WTC11 (cell line): ENCODE data around the gene CHAC1. TPM values are rescaled to one million over a fixed set of nuclear protein-coding genes. Genes with fewer than 3 reads are reported as not detected.

Experiments
- ATAC-seq: fragments of 200-7000 bp; cut with Tn5 transposase; 2 replicates; pipeline ENCODE4 v1.10.0; 2021; ENCODE audit warnings: mild to moderate bottlenecking, moderate library complexity
- CTCF ChIA-PET: fragments of 300-600 bp; sonication (Branson Sonifier 250); formaldehyde crosslinking; loops from one replicate; lab custom pipeline; 2021; ENCODE audit warnings: antibody characterized with exemption; lab: Charles Lee
- POLR2A ChIA-PET: fragments of 350-600 bp; sonication (Branson Sonifier 250); formaldehyde crosslinking; loops from one replicate; lab custom pipeline; 2021; ENCODE audit warnings: antibody characterized with exemption; lab: Charles Lee
- DNase-seq: peaks from one replicate; pipeline ENCODE4 v3.0.0; 2021; ENCODE audit warnings: low spot score
- H3K27ac Mint-ChIP-seq: 2 replicates; pipeline ENCODE4 v1.8.0; 2021; ENCODE audit warnings: mixed read lengths
- H3K27me3 Mint-ChIP-seq: 2 replicates; pipeline ENCODE4 v1.8.0; 2021; ENCODE audit warnings: low read depth, mild to moderate bottlenecking, moderate library complexity, mixed read lengths
- H3K36me3 Mint-ChIP-seq: 2 replicates; pipeline ENCODE4 v1.8.0; 2021; ENCODE audit warnings: mixed read lengths
- H3K4me1 Mint-ChIP-seq: 2 replicates; pipeline ENCODE4 v1.8.0; 2022; ENCODE audit warnings: mixed read lengths
- H3K4me3 Mint-ChIP-seq: 2 replicates; pipeline ENCODE4 v1.8.0; 2021; ENCODE audit warnings: mild to moderate bottlenecking, moderate library complexity, mixed read lengths
- H3K9me3 Mint-ChIP-seq: 2 replicates; pipeline ENCODE4 v1.8.0; 2021; ENCODE audit warnings: mixed read lengths
- CREB1 ChIP-seq: sonication (generic); formaldehyde crosslinking; IDR thresholded peaks from 2 replicates; pipeline ENCODE4 v1.8.0; 2023; ENCODE audit warnings: mild to moderate bottlenecking, missing genetic modification reagents
- CREM ChIP-seq: sonication (generic); formaldehyde crosslinking; IDR thresholded peaks from 2 replicates; pipeline ENCODE4 v1.8.1; 2022; ENCODE audit warnings: mild to moderate bottlenecking, missing genetic modification reagents, moderate library complexity
- ESRRA ChIP-seq: sonication (generic); formaldehyde crosslinking; IDR thresholded peaks from 2 replicates; pipeline ENCODE4 v1.8.1; 2022; ENCODE audit warnings: mild to moderate bottlenecking, missing genetic modification reagents, borderline replicate concordance
- FOXJ3 ChIP-seq: sonication (generic); formaldehyde crosslinking; IDR thresholded peaks from 2 replicates; pipeline ENCODE4 v1.9.0; 2021; ENCODE audit warnings: missing genetic modification reagents, mild to moderate bottlenecking, borderline replicate concordance
- FOXK1 ChIP-seq: sonication (generic); formaldehyde crosslinking; IDR thresholded peaks from 2 replicates; pipeline ENCODE4 v1.8.0; 2022; ENCODE audit warnings: mild to moderate bottlenecking, moderate library complexity, missing genetic modification reagents
- GABPB1 ChIP-seq: sonication (generic); formaldehyde crosslinking; IDR thresholded peaks from 2 replicates; pipeline ENCODE4 v1.8.1; 2023; ENCODE audit warnings: mild to moderate bottlenecking, missing genetic modification reagents
- GRHL2 ChIP-seq: fragments of 250-450 bp; sonication (Bioruptor Pico); IDR thresholded peaks from 2 replicates; pipeline ENCODE4 v1.8.0; 2022; ENCODE audit warnings: mild to moderate bottlenecking, moderate library complexity; ENCODE audit not compliant: insufficient replicate concordance, severe bottlenecking
- HMGA2 ChIP-seq: fragments of 250-450 bp; sonication (Bioruptor Pico); IDR thresholded peaks from 2 replicates; pipeline ENCODE4 v1.4.0; 2021; ENCODE audit warnings: mild to moderate bottlenecking, moderate library complexity
- HMGXB4 ChIP-seq: sonication (generic); formaldehyde crosslinking; IDR thresholded peaks from 2 replicates; pipeline ENCODE4 v1.8.1; 2023; ENCODE audit warnings: mild to moderate bottlenecking, moderate library complexity, missing genetic modification reagents
- MXD4 ChIP-seq: fragments of 250-450 bp; sonication (Bioruptor Pico); IDR thresholded peaks from 2 replicates; pipeline ENCODE4 v1.8.0; 2021; ENCODE audit warnings: mild to moderate bottlenecking, moderate library complexity, borderline replicate concordance
- NFE2L1 ChIP-seq: sonication (generic); formaldehyde crosslinking; IDR thresholded peaks from 2 replicates; pipeline ENCODE4 v1.8.1; 2023; ENCODE audit warnings: missing genetic modification reagents
- NFYB ChIP-seq: sonication (generic); formaldehyde crosslinking; conservative IDR thresholded peaks from 2 replicates; pipeline ENCODE4 v1.8.0; 2022; ENCODE audit warnings: low read depth, missing genetic modification reagents
- NR2C2 ChIP-seq: sonication (generic); formaldehyde crosslinking; IDR thresholded peaks from 2 replicates; pipeline ENCODE4 v1.8.0; 2022; ENCODE audit warnings: mild to moderate bottlenecking, missing genetic modification reagents
- OVOL2 ChIP-seq: fragments of 250-450 bp; sonication (Bioruptor Pico); IDR thresholded peaks from 2 replicates; pipeline ENCODE4 v1.9.0; 2021; ENCODE audit warnings: mild to moderate bottlenecking, borderline replicate concordance
- RELA ChIP-seq: sonication (generic); formaldehyde crosslinking; IDR thresholded peaks from 2 replicates; pipeline ENCODE4 v1.8.1; 2022; ENCODE audit warnings: missing genetic modification reagents, mild to moderate bottlenecking, borderline replicate concordance
- SMAD4 ChIP-seq: sonication (generic); formaldehyde crosslinking; IDR thresholded peaks from 2 replicates; pipeline ENCODE4 v1.8.0; 2022; ENCODE audit warnings: mild to moderate bottlenecking, missing genetic modification reagents
- TEAD1 ChIP-seq: sonication (generic); formaldehyde crosslinking; IDR thresholded peaks from 2 replicates; pipeline ENCODE4 v1.8.0; 2022; ENCODE audit warnings: mild to moderate bottlenecking, missing genetic modification reagents
- TP53 ChIP-seq: sonication (generic); formaldehyde crosslinking; IDR thresholded peaks from 2 replicates; pipeline ENCODE4 v1.8.1; 2023; ENCODE audit warnings: mild to moderate bottlenecking, missing genetic modification reagents
- ZBTB21 ChIP-seq: sonication (generic); formaldehyde crosslinking; IDR thresholded peaks from 2 replicates; pipeline ENCODE4 v1.8.1; 2023; ENCODE audit warnings: mild to moderate bottlenecking, missing genetic modification reagents, borderline replicate concordance
- ZNF317 ChIP-seq: sonication (generic); formaldehyde crosslinking; IDR thresholded peaks from 2 replicates; pipeline ENCODE4 v1.8.1; 2023; ENCODE audit warnings: low read depth, mild to moderate bottlenecking, moderate library complexity, missing genetic modification reagents, borderline replicate concordance
- ZNF423 ChIP-seq: fragments of 250-450 bp; sonication (Bioruptor Pico); IDR thresholded peaks from 2 replicates; pipeline ENCODE4 v2.1.2; 2022; ENCODE audit warnings: mild to moderate bottlenecking, moderate library complexity
- total RNA-seq: library from RNA; stranded (reverse); gene quantifications from 3 replicates; pipeline ENCODE4 v1.2.3, GENCODE V29; 2021
- TF ChIP-seq, protein P1 (sequence below): sonication (generic); formaldehyde crosslinking; IDR thresholded peaks from 2 replicates; pipeline ENCODE4 v1.8.1; 2022; ENCODE audit warnings: mild to moderate bottlenecking, missing genetic modification reagents, moderate library complexity, borderline replicate concordance
- TF ChIP-seq, protein P2 (sequence below): sonication (generic); formaldehyde crosslinking; IDR thresholded peaks from 2 replicates; pipeline ENCODE4 v1.8.0; 2023; ENCODE audit warnings: missing genetic modification reagents
- TF ChIP-seq, protein P3 (sequence below): sonication (generic); formaldehyde crosslinking; conservative IDR thresholded peaks from 2 replicates; pipeline ENCODE4 v1.8.1; 2022; ENCODE audit warnings: mild to moderate bottlenecking, missing genetic modification reagents
- TF ChIP-seq, protein P4 (sequence below): sonication (generic); formaldehyde crosslinking; IDR thresholded peaks from 2 replicates; pipeline ENCODE4 v1.8.0; 2022; ENCODE audit warnings: mild to moderate bottlenecking, missing genetic modification reagents
- TF ChIP-seq, protein P5 (sequence below): sonication (generic); formaldehyde crosslinking; IDR thresholded peaks from 2 replicates; pipeline ENCODE4 v1.8.1; 2023; ENCODE audit warnings: mild to moderate bottlenecking, missing genetic modification reagents

The CHAC1 gene
- total RNA-seq, 1 experiment from 2014 or later: 31.0 TPM

GRCh38 chr15:40976819-40977218 is 23.5 kb downstream of the CHAC1 start:
- Mint-ChIP-seq H3K4me3 (no peak overlapping the region), H3K27me3 (no peaks in the 10 kb centered on the region), H3K27ac (no peak overlapping the region), H3K4me1 (peaks cover 11% of the 10 kb centered on the region), H3K36me3 (peaks cover 31% of the 10 kb centered on the region), H3K9me3 (no peaks in the 10 kb centered on the region)
- TF ChIP-seq ZNF317 (CRISPR knock-in tag) (no peak), NFYB (CRISPR knock-in tag) (no peak), FOXJ3 (CRISPR knock-in tag) (no peak), CREB1 (CRISPR knock-in tag) (no peak), ZNF423 (CRISPR knock-in tag) (no peak), GABPB1 (CRISPR knock-in tag) (no peak), NR2C2 (CRISPR knock-in tag) (no peak), RELA (CRISPR knock-in tag) (no peak), FOXK1 (no peak), HMGXB4 (CRISPR knock-in tag) (no peak), HMGA2 (CRISPR knock-in tag) (no peak), ESRRA (CRISPR knock-in tag) (no peak), OVOL2 (CRISPR knock-in tag) (no peak), CREM (CRISPR knock-in tag) (no peak)
- TF ChIP-seq, protein P1, sequence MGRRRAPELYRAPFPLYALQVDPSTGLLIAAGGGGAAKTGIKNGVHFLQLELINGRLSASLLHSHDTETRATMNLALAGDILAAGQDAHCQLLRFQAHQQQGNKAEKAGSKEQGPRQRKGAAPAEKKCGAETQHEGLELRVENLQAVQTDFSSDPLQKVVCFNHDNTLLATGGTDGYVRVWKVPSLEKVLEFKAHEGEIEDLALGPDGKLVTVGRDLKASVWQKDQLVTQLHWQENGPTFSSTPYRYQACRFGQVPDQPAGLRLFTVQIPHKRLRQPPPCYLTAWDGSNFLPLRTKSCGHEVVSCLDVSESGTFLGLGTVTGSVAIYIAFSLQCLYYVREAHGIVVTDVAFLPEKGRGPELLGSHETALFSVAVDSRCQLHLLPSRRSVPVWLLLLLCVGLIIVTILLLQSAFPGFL (CRISPR knock-in tag): no peak
- TF ChIP-seq, protein P2, sequence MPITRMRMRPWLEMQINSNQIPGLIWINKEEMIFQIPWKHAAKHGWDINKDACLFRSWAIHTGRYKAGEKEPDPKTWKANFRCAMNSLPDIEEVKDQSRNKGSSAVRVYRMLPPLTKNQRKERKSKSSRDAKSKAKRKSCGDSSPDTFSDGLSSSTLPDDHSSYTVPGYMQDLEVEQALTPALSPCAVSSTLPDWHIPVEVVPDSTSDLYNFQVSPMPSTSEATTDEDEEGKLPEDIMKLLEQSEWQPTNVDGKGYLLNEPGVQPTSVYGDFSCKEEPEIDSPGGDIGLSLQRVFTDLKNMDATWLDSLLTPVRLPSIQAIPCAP (CRISPR knock-in tag): no peak
- TF ChIP-seq, protein P3, sequence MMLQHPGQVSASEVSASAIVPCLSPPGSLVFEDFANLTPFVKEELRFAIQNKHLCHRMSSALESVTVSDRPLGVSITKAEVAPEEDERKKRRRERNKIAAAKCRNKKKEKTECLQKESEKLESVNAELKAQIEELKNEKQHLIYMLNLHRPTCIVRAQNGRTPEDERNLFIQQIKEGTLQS (CRISPR knock-in tag): no peak
- TF ChIP-seq, protein P4, sequence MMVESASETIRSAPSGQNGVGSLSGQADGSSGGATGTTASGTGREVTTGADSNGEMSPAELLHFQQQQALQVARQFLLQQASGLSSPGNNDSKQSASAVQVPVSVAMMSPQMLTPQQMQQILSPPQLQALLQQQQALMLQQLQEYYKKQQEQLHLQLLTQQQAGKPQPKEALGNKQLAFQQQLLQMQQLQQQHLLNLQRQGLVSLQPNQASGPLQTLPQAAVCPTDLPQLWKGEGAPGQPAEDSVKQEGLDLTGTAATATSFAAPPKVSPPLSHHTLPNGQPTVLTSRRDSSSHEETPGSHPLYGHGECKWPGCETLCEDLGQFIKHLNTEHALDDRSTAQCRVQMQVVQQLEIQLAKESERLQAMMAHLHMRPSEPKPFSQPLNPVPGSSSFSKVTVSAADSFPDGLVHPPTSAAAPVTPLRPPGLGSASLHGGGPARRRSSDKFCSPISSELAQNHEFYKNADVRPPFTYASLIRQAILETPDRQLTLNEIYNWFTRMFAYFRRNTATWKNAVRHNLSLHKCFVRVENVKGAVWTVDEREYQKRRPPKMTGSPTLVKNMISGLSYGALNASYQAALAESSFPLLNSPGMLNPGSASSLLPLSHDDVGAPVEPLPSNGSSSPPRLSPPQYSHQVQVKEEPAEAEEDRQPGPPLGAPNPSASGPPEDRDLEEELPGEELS (CRISPR knock-in tag): no peak
- POLR2A ChIA-PET: no interaction called here
- DNase-seq (no peak), ATAC-seq (no peak)
- CTCF ChIA-PET: interaction anchor here (1.2 to 3.1 kb wide), 4 partner anchors 35 to 73 kb away, joined by 7 to 18 read pairs (median 10); no protein-coding TSS in a partner anchor

GRCh38 chr15:40978141-40978540 is 24.9 kb downstream of the CHAC1 start:
- Mint-ChIP-seq H3K4me1 (no peaks in the 10 kb centered on the region), H3K27ac (no peak overlapping the region)
- DNase-seq: no peak
- POLR2A ChIA-PET: no interaction called here
- TF ChIP-seq ZBTB21 (CRISPR knock-in tag) (no peak), HMGXB4 (CRISPR knock-in tag) (no peak), NFE2L1 (CRISPR knock-in tag) (no peak), SMAD4 (CRISPR knock-in tag) (no peak), GRHL2 (CRISPR knock-in tag) (no peak), MXD4 (no peak), TP53 (CRISPR knock-in tag) (no peak), TEAD1 (CRISPR knock-in tag) (no peak)
- TF ChIP-seq, protein P5, sequence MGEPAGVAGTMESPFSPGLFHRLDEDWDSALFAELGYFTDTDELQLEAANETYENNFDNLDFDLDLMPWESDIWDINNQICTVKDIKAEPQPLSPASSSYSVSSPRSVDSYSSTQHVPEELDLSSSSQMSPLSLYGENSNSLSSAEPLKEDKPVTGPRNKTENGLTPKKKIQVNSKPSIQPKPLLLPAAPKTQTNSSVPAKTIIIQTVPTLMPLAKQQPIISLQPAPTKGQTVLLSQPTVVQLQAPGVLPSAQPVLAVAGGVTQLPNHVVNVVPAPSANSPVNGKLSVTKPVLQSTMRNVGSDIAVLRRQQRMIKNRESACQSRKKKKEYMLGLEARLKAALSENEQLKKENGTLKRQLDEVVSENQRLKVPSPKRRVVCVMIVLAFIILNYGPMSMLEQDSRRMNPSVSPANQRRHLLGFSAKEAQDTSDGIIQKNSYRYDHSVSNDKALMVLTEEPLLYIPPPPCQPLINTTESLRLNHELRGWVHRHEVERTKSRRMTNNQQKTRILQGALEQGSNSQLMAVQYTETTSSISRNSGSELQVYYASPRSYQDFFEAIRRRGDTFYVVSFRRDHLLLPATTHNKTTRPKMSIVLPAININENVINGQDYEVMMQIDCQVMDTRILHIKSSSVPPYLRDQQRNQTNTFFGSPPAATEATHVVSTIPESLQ: no peak
- TF ChIP-seq, all 79 proteins: peak for 0
- peaks cover 43% of the 10 kb centered on the region for H3K36me3 Mint-ChIP-seq
- no peak overlapping the region for H3K4me3 Mint-ChIP-seq
- ATAC-seq: no peak
- no peaks in the 10 kb centered on the region for H3K9me3 Mint-ChIP-seq
- CTCF ChIA-PET: no interaction called here
- no peaks in the 10 kb centered on the region for H3K27me3 Mint-ChIP-seq
